Measurements from ENCODE around the gene ARID5A.
A peak's percentile ranks its signal among the peaks of the same experiment; 100 is the strongest.
"Not testable (repeated sequence)": the region's sequence is repeated elsewhere in the genome, so short reads cannot be mapped to it uniquely, and the experiment has no call there.

ARID5A gene

GRCh38 chr2:96554293-96555145, 18.0 kb downstream of the ARID5A start:
- no peak overlapping the region for H3K27ac ChIP-seq (ENCODE audit: poor library complexity, severe bottlenecking)
- H3K4me1 ChIP-seq (ENCODE audit: insufficient read depth, poor library complexity, severe bottlenecking) = peaks cover 5% of the 10 kb centered on the region
- H3K36me3 ChIP-seq (ENCODE audit: low read depth) = no peaks in the 10 kb centered on the region
- ATAC-seq (ENCODE audit: low read depth) (peak; percentile 10; the same call in 1 of the 3 replicates), DNase-seq (ENCODE audit: low spot score) (no peak)
- H3K27me3 ChIP-seq (ENCODE audit: insufficient read depth, poor library complexity, severe bottlenecking) = no peaks in the 10 kb centered on the region
- TF ChIP-seq, protein P1, sequence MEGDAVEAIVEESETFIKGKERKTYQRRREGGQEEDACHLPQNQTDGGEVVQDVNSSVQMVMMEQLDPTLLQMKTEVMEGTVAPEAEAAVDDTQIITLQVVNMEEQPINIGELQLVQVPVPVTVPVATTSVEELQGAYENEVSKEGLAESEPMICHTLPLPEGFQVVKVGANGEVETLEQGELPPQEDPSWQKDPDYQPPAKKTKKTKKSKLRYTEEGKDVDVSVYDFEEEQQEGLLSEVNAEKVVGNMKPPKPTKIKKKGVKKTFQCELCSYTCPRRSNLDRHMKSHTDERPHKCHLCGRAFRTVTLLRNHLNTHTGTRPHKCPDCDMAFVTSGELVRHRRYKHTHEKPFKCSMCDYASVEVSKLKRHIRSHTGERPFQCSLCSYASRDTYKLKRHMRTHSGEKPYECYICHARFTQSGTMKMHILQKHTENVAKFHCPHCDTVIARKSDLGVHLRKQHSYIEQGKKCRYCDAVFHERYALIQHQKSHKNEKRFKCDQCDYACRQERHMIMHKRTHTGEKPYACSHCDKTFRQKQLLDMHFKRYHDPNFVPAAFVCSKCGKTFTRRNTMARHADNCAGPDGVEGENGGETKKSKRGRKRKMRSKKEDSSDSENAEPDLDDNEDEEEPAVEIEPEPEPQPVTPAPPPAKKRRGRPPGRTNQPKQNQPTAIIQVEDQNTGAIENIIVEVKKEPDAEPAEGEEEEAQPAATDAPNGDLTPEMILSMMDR (IDR thresholded peaks at IDR 0.05; ENCODE audit: poor library complexity, severe bottlenecking) = peak; percentile 89
- no peaks in the 10 kb centered on the region for H3K9me3 ChIP-seq (ENCODE audit: severe bottlenecking)
- H3K4me3 ChIP-seq (ENCODE audit: severe bottlenecking) = no peak overlapping the region

- TF ChIP-seq, protein P1 (IDR thresholded peaks at IDR 0.05; ENCODE audit: poor library complexity, severe bottlenecking) = no peak
- Histone ChIP-seq H3K4me1 (ENCODE audit: insufficient read depth, poor library complexity, severe bottlenecking) (peaks cover 5% of the 10 kb centered on the region), H3K9me3 (ENCODE audit: severe bottlenecking) (no peaks in the 10 kb centered on the region), H3K4me3 (ENCODE audit: severe bottlenecking) (no peak overlapping the region), H3K36me3 (ENCODE audit: low read depth) (no peaks in the 10 kb centered on the region), H3K27ac (ENCODE audit: poor library complexity, severe bottlenecking) (no peak overlapping the region), H3K27me3 (ENCODE audit: insufficient read depth, poor library complexity, severe bottlenecking) (no peaks in the 10 kb centered on the region)
- ATAC-seq (ENCODE audit: low read depth) (no peak), DNase-seq (ENCODE audit: low spot score) (no peak)
Observed at GRCh38 chr2:96555146-96555610, 18.6 kb downstream of the ARID5A start.

GRCh38 chr2:96556441-96557330, 20.1 kb downstream of the ARID5A start:
- H3K4me3 ChIP-seq (ENCODE audit: severe bottlenecking) = no peak overlapping the region
- H3K36me3 ChIP-seq (ENCODE audit: low read depth) = no peaks in the 10 kb centered on the region
- ATAC-seq (ENCODE audit: low read depth) (peak; percentile 84), DNase-seq (ENCODE audit: low spot score) (no peak)
- H3K9me3 ChIP-seq (ENCODE audit: severe bottlenecking) = no peaks in the 10 kb centered on the region
- H3K27me3 ChIP-seq (ENCODE audit: insufficient read depth, poor library complexity, severe bottlenecking) = no peaks in the 10 kb centered on the region
- TF ChIP-seq, protein P1 (IDR thresholded peaks at IDR 0.05; ENCODE audit: poor library complexity, severe bottlenecking) = no peak
- peak overlapping the region; percentile 13 for H3K27ac ChIP-seq (ENCODE audit: poor library complexity, severe bottlenecking)
- peaks cover 5% of the 10 kb centered on the region for H3K4me1 ChIP-seq (ENCODE audit: insufficient read depth, poor library complexity, severe bottlenecking)

DNA sequence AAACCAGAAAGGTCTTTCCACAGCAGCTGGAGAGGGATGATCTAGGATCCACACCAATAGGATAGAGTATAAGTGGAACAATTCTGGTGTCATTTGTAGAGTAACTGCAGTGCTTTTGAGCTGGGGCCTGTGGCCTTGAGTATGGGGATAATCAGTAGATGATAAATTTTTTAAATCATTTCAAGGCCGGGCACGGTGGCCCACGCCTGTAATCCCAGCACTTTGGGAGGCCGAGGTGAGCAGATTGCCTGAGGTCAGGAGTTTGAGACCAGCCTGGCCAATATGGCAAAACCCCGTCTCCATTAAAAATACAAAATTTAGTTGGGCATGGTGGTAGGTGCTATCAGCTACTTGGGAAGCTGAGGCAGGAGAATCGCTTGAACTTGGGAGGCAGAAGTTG, 20.9 kb downstream of the ARID5A start:
- peak overlapping the region; percentile 13 for H3K27ac ChIP-seq (ENCODE audit: poor library complexity, severe bottlenecking)
- not testable (repeated sequence) for H3K4me3 ChIP-seq (ENCODE audit: severe bottlenecking)

GRCh38 chr2:96558061-96558460, 21.5 kb downstream of the ARID5A start:
- H3K36me3 ChIP-seq (ENCODE audit: low read depth) = no peaks in the 10 kb centered on the region
- DNase-seq (ENCODE audit: low spot score) = no peak
- TF ChIP-seq, protein P1 (IDR thresholded peaks at IDR 0.05; ENCODE audit: poor library complexity, severe bottlenecking) = no peak
- H3K4me1 ChIP-seq (ENCODE audit: insufficient read depth, poor library complexity, severe bottlenecking) = peaks cover 5% of the 10 kb centered on the region
- no peak overlapping the region for H3K27ac ChIP-seq (ENCODE audit: poor library complexity, severe bottlenecking)
- no peaks in the 10 kb centered on the region for H3K9me3 ChIP-seq (ENCODE audit: severe bottlenecking)
- ATAC-seq (ENCODE audit: low read depth) = no peak
- no peaks in the 10 kb centered on the region for H3K27me3 ChIP-seq (ENCODE audit: insufficient read depth, poor library complexity, severe bottlenecking)
- no peak overlapping the region for H3K4me3 ChIP-seq (ENCODE audit: severe bottlenecking)

More for the DNA sequence above, 20.9 kb downstream of the ARID5A start:
- not testable (repeated sequence) for ATAC-seq (ENCODE audit: low read depth); H3K36me3 ChIP-seq (ENCODE audit: low read depth); H3K4me1 ChIP-seq (ENCODE audit: insufficient read depth, poor library complexity, severe bottlenecking); DNase-seq (ENCODE audit: low spot score); H3K9me3 ChIP-seq (ENCODE audit: severe bottlenecking); H3K27me3 ChIP-seq (ENCODE audit: insufficient read depth, poor library complexity, severe bottlenecking)
